ENCODE data around the gene CYP39A1. TPM values are rescaled to one million over a fixed set of nuclear protein-coding genes. Genes with fewer than 3 reads are reported as not detected.
"Not testable (repeated sequence)": the region's sequence is repeated elsewhere in the genome, so short reads cannot be mapped to it uniquely, and the experiment has no call there.

The CYP39A1 gene
- polyA plus RNA-seq, 3 donors: 1.7 to 4.9 (median 4.8) TPM

- 16 to 27% (median 23%) methylated on average over 10 of the region's 10 CpGs for WGBS, 3 donors
- no peak overlapping the region for H3K27ac ChIP-seq (ENCODE audit: low read depth, low read length)
These were observed 999 bp upstream of the CYP39A1 start for GRCh38 chr6:46653439-46654195.

- no peak overlapping the region for H3K27ac ChIP-seq (ENCODE audit: low read depth, low read length)
- WGBS, 3 donors: 2 to 6% (median 3%) methylated on average over 6 of the region's 6 CpGs
These were observed 401 bp downstream of the CYP39A1 start for GRCh38 chr6:46652232-46652602.

- WGBS, 3 donors: 4 to 28% (median 22%) methylated on average over 8 of the region's 8 CpGs
- no peak overlapping the region for H3K27ac ChIP-seq (ENCODE audit: low read depth, low read length)
These were observed 802 bp downstream of the CYP39A1 start for GRCh38 chr6:46651816-46652215.

DNA sequence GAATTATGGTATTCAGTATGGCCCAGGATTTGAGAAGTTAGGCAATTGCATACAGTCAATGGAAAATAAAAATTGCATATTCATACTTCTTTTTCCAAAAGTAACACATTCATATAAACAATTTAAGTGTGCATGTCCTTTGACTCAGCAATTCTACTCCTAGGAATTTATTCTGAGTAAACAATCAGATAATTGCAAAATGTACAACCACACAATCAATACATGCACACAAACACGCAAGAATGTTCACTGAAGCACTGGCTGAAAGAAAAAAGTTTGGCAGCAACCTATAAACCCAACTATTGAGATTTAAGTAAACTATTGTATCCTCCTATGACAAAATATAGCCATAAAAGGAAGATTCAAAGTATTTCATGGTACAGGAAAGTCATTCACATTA lies 1.6 kb downstream of the CYP39A1 start:
- no peak overlapping the region for H3K27ac ChIP-seq (ENCODE audit: low read depth, low read length)
- 38 to 84% (median 83%) methylated on average over 1 of the region's 1 CpG for WGBS, 3 donors

DNA sequence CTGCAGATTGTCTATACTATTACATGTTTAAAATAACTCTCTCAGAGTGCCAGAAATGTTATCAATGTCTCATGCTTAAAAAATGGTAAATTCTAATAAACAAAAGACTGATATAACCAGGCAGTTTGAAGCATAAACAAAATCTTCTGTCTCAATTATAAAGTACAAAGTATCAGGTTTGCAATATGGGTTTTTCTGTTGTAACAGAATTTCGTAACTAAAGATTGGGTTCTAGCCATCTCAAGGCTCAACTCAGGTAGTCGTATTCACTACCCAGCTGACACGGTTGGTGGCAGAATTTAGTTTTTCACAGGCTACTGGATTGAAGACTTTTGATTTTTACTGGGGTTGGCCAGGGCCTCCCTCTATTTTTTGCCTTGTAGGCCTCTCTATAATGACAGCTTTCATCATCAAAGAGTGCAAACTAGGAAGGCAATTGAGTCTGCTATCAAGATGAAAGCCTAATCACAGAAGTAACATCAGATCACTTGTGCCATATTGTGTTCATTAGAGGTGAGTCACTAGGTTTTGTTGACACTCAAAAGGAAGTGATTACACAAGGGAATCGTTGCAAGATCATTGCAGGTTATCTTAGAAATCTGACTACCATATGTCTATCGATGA lies 3.6 kb downstream of the CYP39A1 start:
- no peak overlapping the region for H3K27ac ChIP-seq (ENCODE audit: low read depth, low read length)
- 75 to 83% (median 77%) methylated on average over 5 of the region's 5 CpGs for WGBS, 3 donors

GRCh38 chr6:46648108-46648507 lies 4.5 kb downstream of the CYP39A1 start:
- 80 to 88% (median 83%) methylated on average over 1 to 3 of the region's 4 CpGs for WGBS, 3 donors
- H3K27ac ChIP-seq (ENCODE audit: low read depth, low read length): not testable (repeated sequence)

GRCh38 chr6:46645265-46645664 lies 7.4 kb downstream of the CYP39A1 start:
- H3K27ac ChIP-seq (ENCODE audit: low read depth, low read length): no peak overlapping the region
- 92 to 100% (median 100%) methylated on average over 1 of the region's 1 CpG for WGBS, 3 donors

DNA sequence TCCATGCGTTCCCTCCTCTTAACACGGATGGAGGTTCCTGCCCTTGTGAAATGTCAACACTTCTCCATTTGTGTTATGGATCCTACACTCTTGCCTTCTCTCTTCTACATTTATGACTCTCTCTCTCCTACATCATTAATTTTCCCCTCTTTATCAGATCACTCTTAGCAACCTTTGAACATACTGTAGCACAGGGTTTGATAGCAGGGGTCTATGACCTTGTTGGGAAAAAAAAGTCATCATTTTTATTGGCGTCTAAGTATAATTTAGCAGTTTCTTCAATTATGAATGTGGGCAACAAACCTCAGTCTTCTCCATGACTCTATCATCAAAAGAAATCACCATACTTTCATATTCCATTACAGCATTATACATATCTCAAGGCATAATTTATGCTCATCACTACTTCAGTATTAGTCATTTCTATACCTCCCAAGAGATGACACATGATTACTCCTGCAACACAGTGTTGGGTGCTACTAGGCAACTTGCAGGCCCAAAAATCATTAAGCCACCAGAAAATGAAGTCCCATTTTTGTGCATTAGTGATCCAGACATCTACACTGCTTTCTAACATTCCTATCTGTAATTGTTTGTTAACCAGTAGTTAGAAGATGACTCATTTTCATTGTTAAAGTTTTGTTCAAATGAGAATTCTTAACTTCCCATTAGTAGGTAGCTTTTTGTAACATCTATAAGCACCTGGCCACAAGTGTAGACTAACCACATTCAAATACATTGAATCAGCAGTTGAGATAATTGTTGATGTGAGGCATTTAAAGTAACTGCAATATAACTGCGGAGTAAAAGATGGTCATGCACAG lies 9.5 kb downstream of the CYP39A1 start:
- WGBS, 3 donors: 88 to 91% (median 89%) methylated on average over 4 of the region's 4 CpGs
- H3K27ac ChIP-seq (ENCODE audit: low read depth, low read length): no peak overlapping the region

DNA sequence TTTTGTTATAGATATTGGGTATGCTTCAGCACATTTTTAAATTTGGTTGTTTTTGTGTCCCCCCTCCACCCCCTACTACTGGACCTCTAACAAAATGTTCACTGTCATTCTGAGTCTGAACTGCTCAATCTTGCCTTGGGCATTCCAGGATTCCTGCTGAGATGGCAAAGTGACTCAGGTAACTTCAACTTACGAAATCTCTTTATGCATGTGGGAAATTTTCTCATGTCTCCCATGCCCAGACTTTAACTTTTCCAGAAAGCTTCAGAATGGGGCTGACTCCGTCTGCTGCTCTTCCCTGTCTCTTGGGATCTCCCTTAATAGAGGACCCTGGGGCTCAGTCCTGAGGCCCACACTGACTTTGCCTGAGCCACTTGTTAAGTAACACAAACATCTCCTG lies 14.0 kb downstream of the CYP39A1 start:
- WGBS, 3 donors: 77 to 96% (median 82%) methylated on average over 2 of the region's 2 CpGs
- H3K27ac ChIP-seq (ENCODE audit: low read depth, low read length): no peak overlapping the region

- WGBS, 3 donors: 92 to 100% (median 95%) methylated on average over 1 of the region's 1 CpG
- no peak overlapping the region for H3K27ac ChIP-seq (ENCODE audit: low read depth, low read length)
These were observed 14.7 kb downstream of the CYP39A1 start for GRCh38 chr6:46637933-46638332.

GRCh38 chr6:46637145-46637544 lies 15.5 kb downstream of the CYP39A1 start:
- WGBS, 3 donors: 68 to 81% (median 73%) methylated on average over 5 of the region's 5 CpGs
- H3K27ac ChIP-seq (ENCODE audit: low read depth, low read length): no peak overlapping the region

DNA sequence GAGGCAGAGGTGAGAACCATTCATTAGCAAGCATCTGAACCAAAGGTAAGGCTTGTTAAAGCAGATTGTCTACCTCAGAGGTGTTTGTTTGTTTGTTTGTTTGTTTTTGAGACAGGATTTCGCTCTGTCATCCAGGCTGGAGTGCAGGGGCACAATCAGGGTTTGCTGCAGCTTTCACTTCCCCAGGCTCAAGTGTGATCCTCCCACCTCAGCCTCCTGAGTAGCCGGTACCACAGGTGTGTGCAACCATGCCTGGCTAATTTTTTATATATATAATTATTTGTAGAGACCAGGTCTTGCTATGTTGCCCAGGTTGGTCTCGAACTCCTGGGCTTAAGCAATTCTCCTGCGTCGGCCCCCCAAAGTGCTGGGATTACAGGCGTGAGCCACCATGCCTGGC lies 17.2 kb downstream of the CYP39A1 start:
- 93 to 98% (median 95%) methylated on average over 6 of the region's 6 CpGs for WGBS, 3 donors
- no peak overlapping the region for H3K27ac ChIP-seq (ENCODE audit: low read depth, low read length)

DNA sequence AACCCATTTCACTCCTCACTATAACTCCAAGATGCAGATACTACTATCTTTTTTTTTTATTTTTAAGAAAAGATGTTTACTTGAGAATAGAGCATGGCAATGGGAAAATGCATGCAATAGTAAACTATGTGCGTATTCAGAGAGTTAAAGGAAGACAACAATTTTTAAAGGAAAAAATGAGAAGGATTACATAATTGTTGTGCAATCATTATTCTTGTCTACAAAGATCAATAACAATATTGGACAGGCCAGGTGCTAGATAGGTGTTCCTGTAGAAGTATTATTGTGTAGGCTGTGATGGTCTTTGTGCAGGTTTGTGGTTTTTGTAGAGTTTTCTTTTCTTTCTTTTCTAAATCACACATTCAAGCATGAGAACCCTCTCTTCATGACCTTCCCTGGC lies 20.6 kb downstream of the CYP39A1 start:
- no peak overlapping the region for H3K27ac ChIP-seq (ENCODE audit: low read depth, low read length)
- 92 to 100% (median 93%) methylated on average over 1 of the region's 1 CpG for WGBS, 3 donors

GRCh38 chr6:46629691-46630090 lies 22.9 kb downstream of the CYP39A1 start:
- no peak overlapping the region for H3K27ac ChIP-seq (ENCODE audit: low read depth, low read length)
- 84 to 89% (median 88%) methylated on average over 7 of the region's 7 CpGs for WGBS, 3 donors

- 59 to 80% (median 78%) methylated on average over 3 of the region's 3 CpGs for WGBS, 3 donors
These were observed 23.6 kb downstream of the CYP39A1 start for GRCh38 chr6:46628976-46629375.

DNA sequence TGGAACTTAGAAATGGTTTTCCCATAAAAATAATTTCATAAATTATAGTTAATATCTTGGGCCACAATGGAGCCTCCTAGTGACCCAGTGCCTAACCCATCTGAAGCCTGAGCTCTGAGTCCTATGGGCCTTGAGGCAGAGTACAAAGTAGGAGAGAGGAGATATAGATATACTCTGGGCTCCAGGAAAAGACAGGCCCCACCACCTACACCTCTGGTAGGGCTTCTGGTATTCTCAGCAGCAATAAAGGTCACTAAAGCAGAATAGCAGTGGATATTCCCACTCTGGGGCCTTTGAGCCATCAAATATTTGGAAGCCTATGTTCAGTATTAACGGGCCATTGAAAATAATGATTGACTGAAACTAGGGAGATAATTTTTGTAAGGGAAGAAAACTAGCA lies 24.1 kb downstream of the CYP39A1 start:
- no peak overlapping the region for H3K27ac ChIP-seq (ENCODE audit: low read depth, low read length)

More at GRCh38 chr6:46628976-46629375, 23.6 kb downstream of the CYP39A1 start:
- no peak overlapping the region for H3K27ac ChIP-seq (ENCODE audit: low read depth, low read length)

GRCh38 chr6:46626976-46627375 lies 25.6 kb downstream of the CYP39A1 start:
- H3K27ac ChIP-seq (ENCODE audit: low read depth, low read length): no peak overlapping the region
- 85 to 93% (median 90%) methylated on average over 4 of the region's 4 CpGs for WGBS, 3 donors

More for the DNA sequence above, 24.1 kb downstream of the CYP39A1 start:
- 63 to 80% (median 67%) methylated on average over 1 of the region's 1 CpG for WGBS, 3 donors

DNA sequence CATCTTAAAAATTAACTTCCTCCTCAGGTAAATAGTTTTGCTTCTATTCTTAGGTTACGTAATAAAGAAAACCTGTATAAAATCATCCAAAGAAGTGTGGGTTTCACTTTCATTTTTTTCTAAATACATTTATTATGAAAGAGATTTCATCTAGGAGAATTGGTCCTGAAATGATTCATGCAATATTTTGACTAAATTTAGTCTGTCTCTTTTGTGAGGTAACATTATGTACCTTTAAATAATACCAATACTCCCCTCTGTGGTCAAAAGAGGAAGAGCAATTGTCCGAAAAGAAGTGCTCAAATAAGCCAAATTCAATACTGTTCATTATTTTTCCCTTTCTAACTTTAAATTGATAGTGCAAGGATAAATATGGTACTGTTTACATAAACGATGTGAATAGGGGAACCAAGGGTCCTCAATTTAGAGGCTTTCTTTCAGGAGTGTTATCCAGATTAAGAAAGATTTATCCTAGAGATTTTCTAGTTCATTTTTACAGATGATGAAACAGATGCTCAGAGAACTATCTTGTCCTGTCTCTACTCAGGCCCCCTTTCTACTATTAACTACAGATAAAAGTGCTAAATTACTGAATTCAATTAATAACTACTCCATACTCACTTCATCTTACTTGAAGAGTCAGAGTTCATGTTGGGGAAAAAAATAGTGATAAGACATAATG lies 26.2 kb downstream of the CYP39A1 start:
- no peak overlapping the region for H3K27ac ChIP-seq (ENCODE audit: low read depth, low read length)
- 16 to 31% (median 21%) methylated on average over 3 of the region's 3 CpGs for WGBS, 3 donors

DNA sequence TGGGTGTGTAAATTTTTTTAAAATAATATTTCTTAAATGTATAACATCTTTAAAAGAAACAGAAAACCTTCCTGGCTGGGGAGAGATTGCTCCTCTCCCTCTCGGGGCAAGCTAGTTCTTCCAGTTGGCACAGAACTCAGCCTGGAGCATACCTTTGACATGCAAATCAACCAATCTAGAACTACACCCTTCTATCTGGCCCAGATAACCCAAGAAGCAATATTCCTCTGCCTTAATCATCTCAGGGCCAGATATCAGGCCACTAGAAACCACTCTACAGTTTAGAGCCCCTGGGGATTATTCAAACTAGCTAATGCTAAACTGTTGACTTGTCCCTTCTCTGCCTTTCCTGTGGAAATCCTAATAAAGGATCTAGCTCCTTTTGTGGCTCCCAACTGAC lies 33.9 kb downstream of the CYP39A1 start:
- no peak overlapping the region for H3K27ac ChIP-seq (ENCODE audit: low read depth, low read length)
- WGBS, 3 donors: 86 to 93% (median 88%) methylated on average over 1 of the region's 1 CpG
